Mammary epithelial cell (primary cell): ENCODE data around the gene HHATL.

ENCODE experiments used
- EZH2 ChIP-seq: IDR thresholded peaks from 2 replicates; pipeline ENCODE4 v1.6.1; 2012; ENCODE audit warnings: low read length, inconsistent platforms, borderline replicate concordance
- TF ChIP-seq, protein P1 (sequence below), 2 donors: IDR thresholded peaks in 1 of 2; conservative IDR thresholded peaks in 1 of 2; 2 replicates each; pipeline ENCODE4 v1.5.1; 2011 to 2012; ENCODE audit warnings: inconsistent platforms in 2 of 2, low read length in 2 of 2, mild to moderate bottlenecking in 2 of 2, control low read depth in 1 of 2, low read depth in 1 of 2; ENCODE audit not compliant: insufficient read depth in 1 of 2; ENCODE audit errors: extremely low read depth in 1 of 2

- TF ChIP-seq, protein P1, sequence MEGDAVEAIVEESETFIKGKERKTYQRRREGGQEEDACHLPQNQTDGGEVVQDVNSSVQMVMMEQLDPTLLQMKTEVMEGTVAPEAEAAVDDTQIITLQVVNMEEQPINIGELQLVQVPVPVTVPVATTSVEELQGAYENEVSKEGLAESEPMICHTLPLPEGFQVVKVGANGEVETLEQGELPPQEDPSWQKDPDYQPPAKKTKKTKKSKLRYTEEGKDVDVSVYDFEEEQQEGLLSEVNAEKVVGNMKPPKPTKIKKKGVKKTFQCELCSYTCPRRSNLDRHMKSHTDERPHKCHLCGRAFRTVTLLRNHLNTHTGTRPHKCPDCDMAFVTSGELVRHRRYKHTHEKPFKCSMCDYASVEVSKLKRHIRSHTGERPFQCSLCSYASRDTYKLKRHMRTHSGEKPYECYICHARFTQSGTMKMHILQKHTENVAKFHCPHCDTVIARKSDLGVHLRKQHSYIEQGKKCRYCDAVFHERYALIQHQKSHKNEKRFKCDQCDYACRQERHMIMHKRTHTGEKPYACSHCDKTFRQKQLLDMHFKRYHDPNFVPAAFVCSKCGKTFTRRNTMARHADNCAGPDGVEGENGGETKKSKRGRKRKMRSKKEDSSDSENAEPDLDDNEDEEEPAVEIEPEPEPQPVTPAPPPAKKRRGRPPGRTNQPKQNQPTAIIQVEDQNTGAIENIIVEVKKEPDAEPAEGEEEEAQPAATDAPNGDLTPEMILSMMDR (conservative IDR thresholded peaks at IDR 0.05 in 1 of 2, IDR thresholded peaks at IDR 0.05 in 1 of 2; ENCODE audit: extremely low read depth in 1 of 2, insufficient read depth in 1 of 2, low read depth in 1 of 2, low read length in 2 of 2) = no peak
- no peak for TF ChIP-seq EZH2
Observed at GRCh38 chr3:42750834-42751233, 48.2 kb upstream of the HHATL start.
